Endothelial cell of umbilical vein (primary cell): ENCODE data around the gene HOXB6. TPM values are rescaled to one million over a fixed set of nuclear protein-coding genes. Genes with fewer than 3 reads are reported as not detected.
A peak's percentile ranks its signal among the peaks of the same experiment; 100 is the strongest.

Source experiments
- BruUV-seq: library from RNA; stranded (reverse); fragments of 400-500 nt; replicated peaks from 2 replicates; lab custom pipeline; 2021; lab: Mats Ljungman, UMichigan
- CTCF ChIA-PET: fragments of 300-600, 350-600 bp; sonication (Branson Sonifier 250); formaldehyde crosslinking; loops from one replicate; lab custom pipeline; 2021; ENCODE audit warnings: antibody characterized with exemption, inconsistent platforms; lab: Charles Lee
- POLR2A ChIA-PET: fragments of 300-600, 350-600 bp; sonication (Branson Sonifier 250); formaldehyde crosslinking; loops from one replicate; lab custom pipeline; 2021; ENCODE audit warnings: antibody characterized with exemption, inconsistent platforms; lab: Charles Lee
- DNase-seq: peaks from one replicate; pipeline ENCODE4 v3.0.0-alpha.2; 2011; ENCODE audit warnings: low read depth, low spot score
- FAIRE-seq: peaks from 2 replicates; lab custom pipeline; 2011; peaks lifted over from hg19 to GRCh38; lab: Jason Lieb, UNC
- H2AFZ ChIP-seq: 2 replicates; pipeline ENCODE4 v1.6.0; 2012; ENCODE audit warnings: low read depth, low read length, control low read depth, inconsistent platforms
- H3K27ac ChIP-seq: 2 replicates; pipeline ENCODE4 v1.5.1; 2011; ENCODE audit warnings: low read depth, mild to moderate bottlenecking, control low read depth, low read length, moderate library complexity; ENCODE audit not compliant: insufficient read depth
- H3K27me3 ChIP-seq, 2 experiments: 2 replicates each; pipeline versions ENCODE4 v1.6.0 to v1.6.1; 2011; ENCODE audit warnings: low read length in 2 of 2, mixed read lengths in 1 of 2; ENCODE audit not compliant: control insufficient read depth in 2 of 2, insufficient read depth in 2 of 2
- H3K36me3 ChIP-seq, 2 experiments: 2 replicates in 1 of 2; 3 replicates in 1 of 2; pipeline ENCODE4 v1.5.1; 2011; ENCODE audit warnings: low read length in 2 of 2, mild to moderate bottlenecking in 1 of 2, moderate library complexity in 1 of 2; ENCODE audit not compliant: control insufficient read depth in 2 of 2, insufficient read depth in 2 of 2; ENCODE audit errors: extremely low read depth in 1 of 2
- H3K4me1 ChIP-seq: 3 replicates; pipeline ENCODE4 v1.5.1; 2011; ENCODE audit warnings: mild to moderate bottlenecking, low read length; ENCODE audit not compliant: control insufficient read depth, insufficient read depth; ENCODE audit errors: extremely low read depth
- H3K4me2 ChIP-seq: 2 replicates; pipeline ENCODE4 v1.6.1; 2011; ENCODE audit warnings: low read length, control low read depth, mixed read lengths; ENCODE audit not compliant: insufficient read depth
- H3K4me3 ChIP-seq, 3 experiments: fragments of 200-600 bp in 1 of 3; sonication (generic), shearing (Covaris generic) in 1 of 3; replicated peaks in 1 of 3; 2 replicates each; pipeline ENCODE4 v1.5.1; 2011 to 2016; ENCODE audit warnings: control low read depth in 3 of 3, low read length in 3 of 3, mild to moderate bottlenecking in 2 of 3, inconsistent platforms in 1 of 3, low read depth in 1 of 3, moderate library complexity in 1 of 3; ENCODE audit not compliant: insufficient read depth in 1 of 3
- H3K79me2 ChIP-seq: 2 replicates; pipeline ENCODE4 v1.6.0; 2012; ENCODE audit warnings: low read length, inconsistent platforms; ENCODE audit not compliant: control insufficient read depth, insufficient read depth
- H3K9ac ChIP-seq: replicated peaks from 2 replicates; pipeline ENCODE3; 2011; ENCODE audit warnings: low read length, control low read depth; ENCODE audit not compliant: insufficient read depth; ENCODE audit errors: extremely low read depth
- H3K9me1 ChIP-seq: replicated peaks from 3 replicates; pipeline ENCODE4 v1.6.0; 2011; ENCODE audit warnings: mild to moderate bottlenecking, low read length; ENCODE audit not compliant: control insufficient read depth, insufficient read depth; ENCODE audit errors: extremely low read depth
- H3K9me3 ChIP-seq: replicated peaks from 2 replicates; pipeline ENCODE4 v1.5.1; 2012; ENCODE audit warnings: low read length, inconsistent platforms; ENCODE audit not compliant: control insufficient read depth, insufficient read depth
- H4K20me1 ChIP-seq: replicated peaks from 2 replicates; pipeline ENCODE3; 2011; ENCODE audit warnings: mild to moderate bottlenecking, low read length; ENCODE audit not compliant: control insufficient read depth, insufficient read depth; ENCODE audit errors: extremely low read depth
- EZH2 ChIP-seq: IDR thresholded peaks from 2 replicates; pipeline ENCODE4 v1.6.1; 2012; ENCODE audit warnings: borderline replicate concordance, low read depth, mild to moderate bottlenecking, moderate library complexity, low read length, inconsistent platforms; ENCODE audit not compliant: severe bottlenecking
- FOS ChIP-seq: IDR thresholded peaks from 2 replicates; pipeline ENCODE4 v1.6.1; 2011; ENCODE audit warnings: mild to moderate bottlenecking, low read length, moderate library complexity, borderline replicate concordance; ENCODE audit not compliant: insufficient read depth
- MYC ChIP-seq: IDR thresholded peaks from one replicate; pipeline ENCODE4 v1.6.1; 2011; ENCODE audit warnings: mild to moderate bottlenecking, low read depth, low read length
- dilution Hi-C: fragments of 300-500 bp; cut with MboI; formaldehyde crosslinking; loops from one replicate; pipeline ENCODE4 v1.15.0; 2019; ENCODE audit warnings: low sequenced_read_pairs; ENCODE audit not compliant: extremely low pct_ligation_motif_present
- intact Hi-C: fragments of 100-400 bp; cut with micrococcal nuclease; formaldehyde crosslinking; loops from one replicate; pipeline ENCODE4 v1.10.0; 2022
- polyA plus RNA-seq, 4 experiments: library from polyadenylated mRNA; depleted of rRNA in 3 of 4; stranded (reverse) in 3 of 4; unstranded in 1 of 4; fragments of >200 nt; gene quantifications; 2 replicates each; pipeline versions ENCODE4 v1.2.1 to v1.2.3, GENCODE V29; 2011 to 2012; ENCODE audit warnings: missing spikeins in 1 of 4
- total RNA-seq: library from RNA; stranded (reverse); gene quantifications from 2 replicates; pipeline ENCODE4 v1.2.3, GENCODE V29; 2021

Gene HOXB6
- total and polyA plus RNA-seq, 2 donors (not counting 3 experiments of a cell fraction or from before 2014, with no cell fraction given), result 8.8 to 24.0 TPM

DNA sequence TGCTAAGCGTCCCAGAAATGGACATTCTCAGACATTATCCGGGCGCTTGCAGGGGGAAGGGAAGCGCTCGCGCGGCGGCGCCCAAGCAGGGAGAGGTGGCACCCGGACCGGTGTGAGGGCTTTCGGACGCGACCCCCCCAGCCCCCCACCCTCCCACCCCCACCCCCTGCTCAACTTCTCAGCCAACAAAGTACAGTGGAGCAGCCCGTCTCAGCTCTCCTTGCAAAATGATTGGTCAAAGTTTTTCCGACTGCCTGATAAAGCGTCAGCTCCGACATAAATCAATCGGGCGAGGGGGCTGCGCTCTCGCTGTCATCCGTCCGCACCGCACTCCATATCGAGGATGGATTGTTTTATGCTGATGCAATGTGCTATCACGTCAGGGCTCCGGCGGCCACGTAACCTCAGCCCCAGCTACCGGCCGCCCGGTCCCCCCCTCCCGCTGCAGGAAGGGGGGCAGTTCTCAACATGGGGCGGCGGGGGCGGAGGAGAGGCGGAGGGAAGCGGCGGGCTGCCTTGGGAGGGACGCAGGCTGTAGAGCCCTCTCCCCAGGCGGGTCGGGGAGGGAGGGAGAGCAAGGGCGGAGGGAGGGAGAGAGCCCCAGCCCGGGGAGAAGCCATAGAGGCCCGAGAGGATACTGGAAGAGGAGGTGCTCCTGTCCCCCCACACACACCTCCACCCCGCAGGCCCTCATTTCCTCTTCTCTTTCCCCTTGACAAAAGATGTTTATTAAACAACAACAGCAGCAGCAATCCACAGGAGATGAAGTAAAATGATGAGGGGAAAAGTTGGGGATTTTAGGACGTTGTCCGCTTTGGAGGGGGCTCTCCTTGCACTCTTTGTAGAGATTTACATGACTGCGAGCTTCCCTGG is 21.7 kb upstream of the HOXB6 start, which contains the start of gene HOXB9:
Gene HOXB9 (minus strand): TSS at position 114 of the 873 bp plus-strand sequence. CDS start 89 bp downstream, at position 25.
- Histone ChIP-seq H3K27me3 (peaks cover 72 to 96% of the 10 kb centered on the region in 2 experiments), H3K79me2 (no peaks in the 10 kb centered on the region), H2AFZ (peak within 1 kb of the TSS; percentile 86), H3K27ac (no peak within 1 kb of the TSS), H3K36me3 (no peaks in the 10 kb centered on the region), H3K9me3 (no peaks in the 10 kb centered on the region), H3K9me1 (no peaks in the 10 kb centered on the region), H3K4me3 (peak within 1 kb of the TSS; percentile 40 to 66 (median 64)), H3K4me1 (peaks cover 13% of the 10 kb centered on the region), H3K4me2 (peak within 1 kb of the TSS; percentile 82), H3K9ac (peak within 1 kb of the TSS; percentile 38), H4K20me1 (no peaks in the 10 kb centered on the region)
- dilution Hi-C loops, result no loop called here
- ChIA-PET POLR2A (no interaction called here), CTCF (interaction anchor here (0.9 to 3.2 kb wide), 7 partner anchors 10 to 547 kb away, joined by 3 to 73 read pairs (median 4); no protein-coding TSS in a partner anchor)
- intact Hi-C loops, result no loop called here
- peak; percentile 76 for FAIRE-seq
- peak; percentile 22 for DNase-seq
- peak; percentile 33 for TF ChIP-seq EZH2
- TF ChIP-seq MYC, result no peak
- TF ChIP-seq FOS, result no peak
- BruUV-seq, result no TSS peak
